Measurements from ENCODE around the gene AHNAK2. TPM values are rescaled to one million over a fixed set of nuclear protein-coding genes. Genes with fewer than 3 reads are reported as not detected.

Gene AHNAK2
- total RNA-seq, 1 donor from 2014 or later: 2.5 TPM

- intact Hi-C loops (cut with DNase I): no loop called here
- DNase-seq (ENCODE audit: missing footprints) (peak; percentile 30), ATAC-seq (no peak)
Observed at GRCh38 chr14:104887623-104888488, 90.3 kb downstream of the AHNAK2 start.

Other genes with a start within 250 kb of the AHNAK2 start
- 54.4 TPM for gene SIVA1, start 225.2 kb downstream of the AHNAK2 start, total RNA-seq
- gene AKT1, start 182.6 kb downstream of the AHNAK2 start, total RNA-seq: 134 TPM
- 5.6 TPM for gene ZBTB42, start 177.3 kb downstream of the AHNAK2 start, total RNA-seq
- gene CEP170B, start 113.1 kb downstream of the AHNAK2 start, total RNA-seq: 10.5 TPM
- gene PLD4, start 53.5 kb downstream of the AHNAK2 start, total RNA-seq: not detected
- 1.9 TPM for gene CLBA1, start 7.4 kb upstream of the AHNAK2 start, total RNA-seq
- 3.1 TPM for gene CDCA4, start 42.7 kb upstream of the AHNAK2 start, total RNA-seq
- 0.89 TPM for gene GPR132, start 87.1 kb upstream of the AHNAK2 start, total RNA-seq
- 34.6 TPM for gene JAG2, start 190.4 kb upstream of the AHNAK2 start, total RNA-seq
- gene NUDT14, start 202.9 kb upstream of the AHNAK2 start, total RNA-seq: 33.9 TPM

Measured in Right ventricle myocardium inferior (tissue), 1 donor.